ENCODE measurements around the gene SYT5. TPM values are rescaled to one million over a fixed set of nuclear protein-coding genes. Genes with fewer than 3 reads are reported as not detected.
A peak's percentile ranks its signal among the peaks of the same experiment; 100 is the strongest.

SYT5 gene
- total and polyA plus RNA-seq, 9 of the 15 experiments (the other 6 are each of a cell fraction or from before 2014, with no cell fraction given), result 1.3 to 20.9 (median 8.8) TPM

- H3K9me3 ChIP-seq (replicated peaks; ENCODE audit: control insufficient read depth, insufficient read depth, low read depth, low read length), result no peaks in the 10 kb centered on the region; the same call in 1 of the 2 replicates
- H4K20me1 ChIP-seq (replicated peaks; ENCODE audit: control insufficient read depth, insufficient read depth, low read length), result no peaks in the 10 kb centered on the region
- peak overlapping the region; percentile 83 for H3K4me2 ChIP-seq (ENCODE audit: insufficient read depth, low read length)
- FAIRE-seq, result peak; percentile 98
- H3K9me1 ChIP-seq (ENCODE audit: control insufficient read depth, insufficient read depth, low read length), result no peaks in the 10 kb centered on the region
- no peaks in the 10 kb centered on the region for H3K27me3 ChIP-seq (ENCODE audit: control insufficient read depth in 2 of 2, insufficient read depth in 2 of 2, low read length in 2 of 2)
- intact Hi-C loops (cut with micrococcal nuclease) (loop anchor here (1.0 to 10.0 kb wide), 2 partner anchors 13 to 488 kb away; no protein-coding TSS in a partner anchor), in situ Hi-C loops (cut with MboI) (loop anchor here (25.0 kb wide), 1 partner anchor 491 kb away; the partner anchor contains the start of genes CCDC106, ZNF580 and ZNF581)
- ATAC-seq, result peak; percentile 96
- H2AFZ ChIP-seq (ENCODE audit: low read depth, low read length), result peak overlapping the region; percentile 89
- peak overlapping the region; percentile 63 to 74 for H3K9ac ChIP-seq (ENCODE audit: insufficient read depth in 1 of 2, low read depth in 2 of 2, low read length in 2 of 2)
- peak; percentile 88 to 94 (median 90) for DNase-seq (ENCODE audit: extremely low read depth in 1 of 4, low spot score in 3 of 4)
- CTCF ChIA-PET (ENCODE audit: low intra/inter-chr PET ratio), result interaction anchor here (1.2 kb wide), 1 partner anchor 10 kb away, joined by 4 read pairs; no protein-coding TSS in a partner anchor
- POLR2A ChIA-PET, result interaction anchor here (0.5 to 2.1 kb wide), 12 partner anchors 9 to 703 kb away, joined by 3 to 13 read pairs (median 3); partner anchors contain the start of genes DNAAF3, PPP6R1 and TNNI3
- H3K36me3 ChIP-seq (ENCODE audit: control insufficient read depth, insufficient read depth, low read length), result peaks cover 20% of the 10 kb centered on the region; the same call in 2 of the 3 replicates
- no TSS peak for BruUV-seq (replicated peaks)
- peaks cover 16% of the 10 kb centered on the region for H3K79me2 ChIP-seq (ENCODE audit: control insufficient read depth, insufficient read depth, low read length)
- peak overlapping the region; percentile 88 for H3K4me3 ChIP-seq
- H3K27ac ChIP-seq (ENCODE audit: extremely low read depth, low read depth, low read length), result peak overlapping the region; percentile 69
- peaks cover 20 to 52% of the 10 kb centered on the region in 2 experiments for H3K4me1 ChIP-seq (replicated peaks in 1 of 2; ENCODE audit: control insufficient read depth in 2 of 2, insufficient read depth in 2 of 2, low read length in 2 of 2)
- 0% methylated on average over 6 of the region's 27 CpGs for WGBS (ENCODE audit: insufficient coverage, low coverage, missing lambda C conversion rate)
- TF ChIP-seq ZBTB34 (CRISPR knock-in tag; IDR thresholded peaks at IDR 0.05), result no peak
- TF ChIP-seq ETS2 (tag; IDR thresholded peaks at IDR 0.05; ENCODE audit: borderline replicate concordance, poor library complexity, severe bottlenecking), result no peak
- peak; percentile 32; the same call in 1 of the 2 replicates for TF ChIP-seq ZNF511 (CRISPR knock-in tag; IDR thresholded peaks at IDR 0.05)
- no peak for TF ChIP-seq ZNF436 (CRISPR knock-in tag; IDR thresholded peaks at IDR 0.05)
- no peak for TF ChIP-seq SMARCA4 (IDR thresholded peaks at IDR 0.05)
- no peak for TF ChIP-seq CCNT2 (IDR thresholded peaks at IDR 0.05; ENCODE audit: borderline replicate concordance, extremely low read depth, insufficient read length, low read depth, low read length)
- no peak for TF ChIP-seq THRAP3 (IDR thresholded peaks at IDR 0.05; ENCODE audit: borderline replicate concordance)
- TF ChIP-seq BRCA1 (IDR thresholded peaks at IDR 0.05), result no peak
- no peak for TF ChIP-seq BRCA1 (CRISPR knock-in tag; IDR thresholded peaks at IDR 0.05)
- TF ChIP-seq IRF9 (tag; IDR thresholded peaks at IDR 0.05), result no peak
- TF ChIP-seq EP300 (IDR thresholded peaks at IDR 0.05; ENCODE audit: low read length), result 0 out of 2 replicates have a peak, but pooled peaks have one; percentile 11
- TF ChIP-seq TBP (optimal IDR thresholded peaks at IDR 0.05; ENCODE audit: low read depth, low read length), result peak; percentile 49
- no peak; the same call in 1 of the 2 replicates for TF ChIP-seq MBD2 (IDR thresholded peaks at IDR 0.05; ENCODE audit: borderline replicate concordance, low read depth)
- peak; percentile 58 for TF ChIP-seq GABPA (tag; conservative IDR thresholded peaks at IDR 0.05; ENCODE audit: low read depth)
- TF ChIP-seq MEIS2 (IDR thresholded peaks at IDR 0.05; ENCODE audit: partially characterized antibody), result no peak
- no peak for TF ChIP-seq SRSF9 (IDR thresholded peaks at IDR 0.05; ENCODE audit: borderline replicate concordance, low read depth, low read length)
- TF ChIP-seq ZBTB2 (IDR thresholded peaks at IDR 0.05), result peak; percentile 63; the same call in 1 of the 2 replicates
- no peak for TF ChIP-seq CGGBP1 (CRISPR knock-in tag; IDR thresholded peaks at IDR 0.05)
Observed at GRCh38 chr19:55146705-55147273, 33.3 kb downstream of the SYT5 start.
